Astrocyte (in vitro differentiated cells and primary cell): ENCODE data around the gene MAGI1. TPM values are rescaled to one million over a fixed set of nuclear protein-coding genes. Genes with fewer than 3 reads are reported as not detected.

ENCODE experiments used
- DNase-seq: peaks from one replicate; pipeline ENCODE4 v3.0.0-alpha.2; 2010; ENCODE audit warnings: low read depth
- FAIRE-seq: peaks from 2 replicates; lab custom pipeline; 2011; peaks lifted over from hg19 to GRCh38; lab: Jason Lieb, UNC
- H2AFZ ChIP-seq: 2 replicates; pipeline ENCODE4 v1.6.0; 2012; ENCODE audit warnings: low read depth, low read length, inconsistent platforms
- H3K27ac ChIP-seq: 2 replicates; pipeline ENCODE4 v1.5.1; 2011; ENCODE audit warnings: low read depth, low read length, inconsistent platforms
- H3K27me3 ChIP-seq: 2 replicates; pipeline ENCODE4 v1.6.0; 2011; ENCODE audit warnings: low read length, inconsistent platforms; ENCODE audit not compliant: insufficient read depth
- H3K36me3 ChIP-seq: 2 replicates; pipeline ENCODE4 v1.5.1; 2011; ENCODE audit warnings: low read length, inconsistent platforms; ENCODE audit not compliant: insufficient read depth
- H3K4me1 ChIP-seq: 2 replicates; pipeline ENCODE4 v1.5.1; 2011; ENCODE audit warnings: low read length, inconsistent platforms; ENCODE audit not compliant: insufficient read depth
- H3K4me2 ChIP-seq: 2 replicates; pipeline ENCODE4 v1.6.0; 2012; ENCODE audit warnings: low read length, inconsistent platforms
- H3K4me3 ChIP-seq: 2 replicates; pipeline ENCODE4 v1.5.1; 2011; ENCODE audit warnings: low read depth, mild to moderate bottlenecking, low read length, inconsistent platforms; ENCODE audit not compliant: insufficient read depth
- H3K79me2 ChIP-seq: 2 replicates; pipeline ENCODE4 v1.6.0; 2012; ENCODE audit warnings: mild to moderate bottlenecking, low read length, inconsistent platforms; ENCODE audit not compliant: insufficient read depth
- H3K9ac ChIP-seq: 2 replicates; pipeline ENCODE4 v1.6.0; 2012; ENCODE audit warnings: mild to moderate bottlenecking, low read length, inconsistent platforms
- H3K9me3 ChIP-seq: 2 replicates; pipeline ENCODE4 v1.5.1; 2012; ENCODE audit warnings: low read depth, mild to moderate bottlenecking, low read length, inconsistent platforms; ENCODE audit not compliant: insufficient read depth
- H4K20me1 ChIP-seq: 2 replicates; pipeline ENCODE4 v1.6.0; 2012; ENCODE audit warnings: low read length, inconsistent platforms; ENCODE audit not compliant: insufficient read depth
- H3K27ac Mint-ChIP-seq: one replicate; pipeline ENCODE4 v1.8.0; 2021; ENCODE audit warnings: mild to moderate bottlenecking, mixed read lengths; ENCODE audit not compliant: unreplicated experiment
- H3K27me3 Mint-ChIP-seq: one replicate; pipeline ENCODE4 v1.8.0; 2021; ENCODE audit warnings: low read depth, mixed read lengths; ENCODE audit not compliant: unreplicated experiment
- H3K36me3 Mint-ChIP-seq: one replicate; pipeline ENCODE4 v1.8.0; 2021; ENCODE audit warnings: low read depth, mixed read lengths; ENCODE audit not compliant: unreplicated experiment
- H3K4me1 Mint-ChIP-seq: one replicate; pipeline ENCODE4 v1.8.0; 2021; ENCODE audit warnings: low read depth, mixed read lengths; ENCODE audit not compliant: unreplicated experiment
- H3K4me3 Mint-ChIP-seq: one replicate; pipeline ENCODE4 v1.8.0; 2021; ENCODE audit warnings: mild to moderate bottlenecking, moderate library complexity, mixed read lengths; ENCODE audit not compliant: unreplicated experiment
- H3K9me3 Mint-ChIP-seq: one replicate; pipeline ENCODE4 v1.8.0; 2021; ENCODE audit warnings: mild to moderate bottlenecking, mixed read lengths; ENCODE audit not compliant: unreplicated experiment
- EZH2 ChIP-seq: IDR thresholded peaks from 2 replicates; pipeline ENCODE4 v1.6.1; 2012; ENCODE audit warnings: mild to moderate bottlenecking, low read length, inconsistent platforms; ENCODE audit not compliant: insufficient read depth
- total RNA-seq: library from RNA; stranded (reverse); gene quantifications from 2 replicates; pipeline ENCODE4 v1.2.1, GENCODE V29; 2021
- TF ChIP-seq, protein P1 (sequence below): IDR thresholded peaks from 2 replicates; pipeline ENCODE4 v1.5.1; 2011; ENCODE audit warnings: low read depth, mild to moderate bottlenecking, inconsistent platforms, low read length, moderate library complexity; ENCODE audit not compliant: insufficient read depth

MAGI1 gene
- total RNA-seq, 1 donor from 2014 or later, result 31.8 TPM

GRCh38 chr3:65582012-65582717 is 456.6 kb downstream of the MAGI1 start:
- FAIRE-seq, result no peak
- Histone ChIP-seq H3K4me1 (peaks cover 5% of the 10 kb centered on the region), H2AFZ (no peak overlapping the region), H3K4me3 (no peak overlapping the region), H4K20me1 (no peaks in the 10 kb centered on the region), H3K36me3 (no peaks in the 10 kb centered on the region), H3K9ac (no peak overlapping the region), H3K4me2 (no peak overlapping the region), H3K79me2 (no peaks in the 10 kb centered on the region), H3K9me3 (no peaks in the 10 kb centered on the region), H3K27me3 (no peaks in the 10 kb centered on the region), H3K27ac (no peak overlapping the region)
- Mint-ChIP-seq H3K9me3 (peaks cover 4% of the 10 kb centered on the region), H3K27ac (no peak overlapping the region), H3K36me3 (no peaks in the 10 kb centered on the region), H3K4me3 (no peak overlapping the region), H3K4me1 (peaks cover 25% of the 10 kb centered on the region), H3K27me3 (no peaks in the 10 kb centered on the region)
- TF ChIP-seq, protein P1, sequence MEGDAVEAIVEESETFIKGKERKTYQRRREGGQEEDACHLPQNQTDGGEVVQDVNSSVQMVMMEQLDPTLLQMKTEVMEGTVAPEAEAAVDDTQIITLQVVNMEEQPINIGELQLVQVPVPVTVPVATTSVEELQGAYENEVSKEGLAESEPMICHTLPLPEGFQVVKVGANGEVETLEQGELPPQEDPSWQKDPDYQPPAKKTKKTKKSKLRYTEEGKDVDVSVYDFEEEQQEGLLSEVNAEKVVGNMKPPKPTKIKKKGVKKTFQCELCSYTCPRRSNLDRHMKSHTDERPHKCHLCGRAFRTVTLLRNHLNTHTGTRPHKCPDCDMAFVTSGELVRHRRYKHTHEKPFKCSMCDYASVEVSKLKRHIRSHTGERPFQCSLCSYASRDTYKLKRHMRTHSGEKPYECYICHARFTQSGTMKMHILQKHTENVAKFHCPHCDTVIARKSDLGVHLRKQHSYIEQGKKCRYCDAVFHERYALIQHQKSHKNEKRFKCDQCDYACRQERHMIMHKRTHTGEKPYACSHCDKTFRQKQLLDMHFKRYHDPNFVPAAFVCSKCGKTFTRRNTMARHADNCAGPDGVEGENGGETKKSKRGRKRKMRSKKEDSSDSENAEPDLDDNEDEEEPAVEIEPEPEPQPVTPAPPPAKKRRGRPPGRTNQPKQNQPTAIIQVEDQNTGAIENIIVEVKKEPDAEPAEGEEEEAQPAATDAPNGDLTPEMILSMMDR, result no peak
- TF ChIP-seq EZH2, result no peak
- DNase-seq, result no peak

- H3K79me2 ChIP-seq, result no peaks in the 10 kb centered on the region
- FAIRE-seq, result no peak
These were observed 457.4 kb downstream of the MAGI1 start for GRCh38 chr3:65581313-65581712.

More at GRCh38 chr3:65581313-65581712, 457.4 kb downstream of the MAGI1 start:
- DNase-seq, result no peak
- no peaks in the 10 kb centered on the region for H3K27me3 Mint-ChIP-seq
- no peaks in the 10 kb centered on the region for H3K36me3 Mint-ChIP-seq
- H3K27ac ChIP-seq, result no peak overlapping the region
- no peak overlapping the region for H2AFZ ChIP-seq
- no peak overlapping the region for H3K9ac ChIP-seq
- peaks cover 4% of the 10 kb centered on the region for H3K9me3 Mint-ChIP-seq
- no peak for TF ChIP-seq EZH2
- TF ChIP-seq, protein P1, result no peak
- H3K4me3 Mint-ChIP-seq, result no peak overlapping the region
- H3K27ac Mint-ChIP-seq, result no peak overlapping the region
- no peak overlapping the region for H3K4me2 ChIP-seq
- H3K27me3 ChIP-seq, result no peaks in the 10 kb centered on the region
- H3K4me1 Mint-ChIP-seq, result peaks cover 31% of the 10 kb centered on the region
- no peak overlapping the region for H3K4me3 ChIP-seq
- peaks cover 13% of the 10 kb centered on the region for H3K4me1 ChIP-seq
- H4K20me1 ChIP-seq, result no peaks in the 10 kb centered on the region
- H3K9me3 ChIP-seq, result no peaks in the 10 kb centered on the region
- no peaks in the 10 kb centered on the region for H3K36me3 ChIP-seq
